ENCODE data around the gene LTO1.
A peak's percentile ranks its signal among the peaks of the same experiment; 100 is the strongest.

Gene LTO1

DNA sequence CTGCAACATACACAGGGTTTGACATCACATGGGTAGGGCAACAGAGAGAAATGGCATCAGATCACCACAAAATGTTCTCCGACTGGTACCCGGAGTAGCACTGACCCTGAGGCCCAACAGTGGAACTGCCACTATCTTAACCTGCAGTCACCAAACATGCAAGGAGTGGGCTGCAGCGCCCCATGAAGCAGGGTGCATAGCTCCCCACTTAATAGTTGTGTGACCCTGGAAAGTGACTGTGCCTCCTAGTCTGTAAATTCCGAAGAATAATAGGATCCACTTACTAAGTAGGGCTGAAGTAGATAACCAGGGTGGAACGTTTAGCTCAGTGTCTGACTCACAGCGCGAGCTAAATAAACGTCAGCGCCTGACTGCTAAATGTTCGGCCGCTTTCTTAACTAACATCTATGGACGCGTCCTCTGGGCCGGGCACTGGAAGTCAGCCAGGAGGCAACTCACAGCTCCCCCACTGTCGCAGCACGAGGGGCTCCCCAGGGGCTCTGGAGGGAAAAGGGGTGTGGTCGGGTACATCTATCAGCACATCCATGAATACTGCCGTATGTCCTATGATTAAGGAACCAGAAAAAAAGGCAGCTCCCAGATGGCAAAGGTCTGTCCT lies 777 bp downstream of the LTO1 start:
- no peak for DNase-seq

DNA sequence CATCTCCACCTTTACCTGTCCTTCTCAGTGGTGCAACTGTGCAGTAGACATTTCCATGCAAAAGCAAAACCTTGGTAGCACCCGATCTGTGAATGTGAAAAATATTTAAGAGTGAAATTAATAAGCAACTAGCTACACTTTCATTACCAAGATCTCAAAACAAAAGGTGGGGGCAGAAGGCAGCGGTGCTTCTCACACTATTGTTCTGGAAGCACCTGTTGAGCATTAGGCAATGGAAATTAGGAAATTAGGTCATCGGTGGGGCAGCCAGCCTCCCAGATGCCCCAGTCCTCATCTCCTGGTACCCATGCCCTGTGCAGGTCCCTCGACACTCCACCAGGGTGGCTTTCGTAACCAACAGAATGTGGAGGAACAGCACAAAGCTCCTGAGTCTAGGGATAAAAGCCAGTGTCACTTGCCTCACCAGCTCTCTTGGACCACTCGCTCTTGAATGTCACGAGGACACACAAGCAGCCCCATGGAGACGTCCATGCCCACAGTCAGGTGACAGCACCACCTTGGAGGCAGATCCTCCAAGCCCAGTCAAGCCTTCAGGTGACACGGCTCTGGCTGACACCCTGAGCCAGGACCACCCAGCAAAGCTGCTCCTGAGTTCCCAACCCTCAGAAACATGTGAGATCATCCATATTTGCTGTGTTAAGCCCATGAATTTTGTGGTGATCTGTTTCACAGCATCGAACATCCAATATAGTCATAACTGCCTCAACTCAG lies 3.3 kb downstream of the LTO1 start:
- no peak for DNase-seq

DNA sequence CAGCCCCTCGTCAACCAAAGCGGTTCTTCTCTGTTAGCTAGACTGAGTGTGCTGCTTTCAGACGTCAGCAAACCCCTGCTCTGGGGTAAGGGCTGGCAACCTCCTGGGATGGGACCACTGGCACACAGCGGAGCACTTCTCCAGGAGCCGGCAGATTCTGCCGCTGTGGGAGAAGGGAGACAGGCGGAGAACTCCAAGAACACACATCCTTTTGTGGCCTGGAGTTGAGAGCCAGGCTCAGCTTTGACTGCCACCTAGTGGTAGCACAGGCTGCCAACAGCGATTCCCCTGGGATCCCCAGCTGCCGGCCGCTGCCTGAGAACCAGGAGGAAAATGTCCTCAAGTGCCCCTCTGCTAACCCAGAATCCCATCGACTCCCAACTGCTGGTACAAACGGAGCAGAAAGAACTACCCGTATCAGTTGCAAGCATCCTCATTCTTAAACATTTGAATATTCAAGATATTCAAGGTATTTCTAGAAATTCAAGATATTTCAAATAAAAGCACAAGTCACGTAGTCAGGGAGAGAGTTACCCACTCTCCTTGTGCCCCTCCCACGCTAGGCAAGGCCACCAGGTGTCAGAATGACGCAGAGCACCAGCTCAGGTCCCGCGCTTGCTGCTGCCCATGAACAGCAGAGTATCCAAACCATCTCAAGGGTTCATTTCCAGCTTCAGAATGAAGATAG lies 4.9 kb downstream of the LTO1 start:
- DNase-seq, result peak in 13 of 14 donors; percentile 26 to 80 (median 47)

DNA sequence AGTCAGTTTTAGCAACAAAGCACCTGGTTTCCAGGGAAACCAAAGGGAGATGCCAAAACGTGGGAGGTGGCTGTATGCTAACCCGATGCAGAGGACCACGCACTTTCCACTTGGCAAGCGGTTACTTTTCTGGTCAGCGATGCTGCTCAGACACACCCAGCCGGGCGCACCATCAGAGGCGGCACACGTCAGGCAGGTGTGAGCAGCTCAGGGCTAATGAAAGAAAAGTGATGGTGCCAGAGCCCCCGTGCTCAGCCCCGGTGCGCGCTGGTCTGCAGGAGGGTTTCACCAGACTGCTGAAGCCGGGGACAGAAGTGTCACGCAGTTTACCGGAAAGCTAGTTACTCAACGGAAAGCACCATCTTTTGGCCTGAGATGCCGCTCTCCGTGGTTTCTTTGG lies 5.7 kb downstream of the LTO1 start:
- no peak for DNase-seq

DNA sequence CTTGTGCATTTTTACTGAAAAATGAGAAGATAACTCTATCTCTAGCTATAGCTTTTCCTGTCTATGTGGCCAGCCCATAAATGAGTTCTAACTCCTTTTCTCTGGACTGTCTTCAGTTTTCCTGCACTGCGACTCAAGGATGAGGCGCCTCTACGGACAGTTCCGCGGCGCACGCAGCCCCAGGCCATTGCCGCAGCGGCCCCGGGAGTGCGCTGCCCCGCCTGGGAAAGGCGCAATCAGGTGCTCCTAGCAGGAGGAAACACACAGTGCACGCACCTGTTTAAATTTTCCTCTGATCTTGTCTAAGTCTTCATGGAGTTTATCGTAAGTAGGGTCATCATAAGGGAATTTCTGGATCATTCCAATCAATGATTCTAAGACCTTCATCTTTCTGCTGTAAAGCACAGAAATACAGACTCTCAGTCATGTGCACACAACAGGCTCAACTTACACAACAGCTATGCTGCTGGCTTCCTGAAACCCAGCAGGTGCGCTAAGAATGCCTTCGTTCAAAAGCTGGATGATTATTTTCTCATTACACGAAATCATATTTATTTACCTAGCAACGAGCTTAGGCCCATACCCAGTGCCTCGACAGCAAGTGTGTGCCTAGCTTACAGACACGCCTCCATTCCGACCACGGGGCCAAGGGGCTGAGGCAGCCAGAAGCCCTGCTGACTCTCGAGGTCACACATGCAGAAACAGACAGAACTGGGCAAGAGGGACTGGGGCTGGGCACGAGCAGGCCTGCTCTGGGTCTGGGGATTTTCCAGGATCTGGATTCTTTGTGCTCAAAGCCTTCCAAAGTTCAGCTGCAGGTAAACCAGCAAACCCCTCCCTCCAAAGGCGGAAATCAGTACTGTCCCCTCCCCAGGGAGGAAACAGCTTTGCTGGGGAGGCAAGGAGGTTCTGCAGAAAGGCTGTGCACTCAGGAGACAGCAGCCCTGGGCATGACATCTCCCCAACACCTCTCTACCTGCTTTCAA lies 7.2 kb downstream of the LTO1 start:
- no peak for DNase-seq

DNA sequence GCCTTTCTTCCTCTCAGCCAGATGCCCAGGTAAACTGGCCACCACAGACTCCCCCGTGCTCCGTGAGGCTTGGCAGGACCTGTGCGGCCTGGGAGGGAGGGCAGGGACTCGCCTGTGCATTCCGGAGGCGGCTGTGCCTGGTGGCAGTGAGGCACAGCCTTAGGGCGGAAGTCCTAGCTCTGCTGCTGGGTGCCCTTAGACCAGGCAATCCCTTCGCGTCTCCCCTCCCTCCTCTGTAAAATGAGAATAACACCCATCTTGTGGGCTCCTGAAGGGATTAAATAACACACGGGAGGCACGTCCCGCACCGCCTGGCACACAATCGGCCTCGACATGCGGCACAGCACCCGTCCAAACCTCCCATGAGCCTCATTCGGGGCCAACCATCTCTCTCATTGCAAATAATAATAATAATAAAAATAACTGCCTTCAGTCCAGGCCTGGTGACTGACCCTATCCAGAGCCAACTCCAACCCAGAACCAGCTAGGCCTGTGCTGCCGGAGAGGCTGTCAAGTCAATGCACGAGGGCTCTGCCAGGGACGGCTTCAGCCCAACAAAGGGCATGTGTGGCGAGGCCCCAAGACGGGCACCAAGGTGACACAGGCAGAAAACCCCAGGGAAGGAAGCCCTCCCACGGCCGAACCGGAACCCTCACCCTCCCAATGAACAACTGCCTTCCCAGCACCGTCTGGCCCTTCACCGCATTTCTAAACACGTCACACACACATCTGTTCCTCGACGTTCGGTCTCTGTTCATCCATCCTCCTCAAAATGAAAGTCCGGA lies 8.2 kb downstream of the LTO1 start:
- DNase-seq, result no peak

DNA sequence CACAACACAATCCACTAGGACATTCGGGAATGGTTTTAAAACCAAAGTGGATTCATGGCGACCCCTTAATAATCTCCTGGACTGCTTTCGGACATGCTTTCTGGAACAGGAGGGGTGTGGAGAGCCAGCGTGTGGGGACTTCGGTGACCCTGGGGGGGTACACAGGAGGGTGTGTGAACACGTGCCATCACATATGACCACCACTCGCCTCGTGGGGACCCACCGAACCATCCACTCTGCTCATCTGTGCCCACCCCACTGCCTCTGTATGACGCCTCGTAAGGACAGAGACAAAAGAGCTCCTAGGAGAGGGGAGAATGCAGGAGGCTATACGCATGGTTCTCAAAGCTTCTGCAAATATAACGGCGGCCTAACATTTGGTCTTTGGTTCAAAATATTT lies 8.9 kb downstream of the LTO1 start:
- DNase-seq, result no peak

DNA sequence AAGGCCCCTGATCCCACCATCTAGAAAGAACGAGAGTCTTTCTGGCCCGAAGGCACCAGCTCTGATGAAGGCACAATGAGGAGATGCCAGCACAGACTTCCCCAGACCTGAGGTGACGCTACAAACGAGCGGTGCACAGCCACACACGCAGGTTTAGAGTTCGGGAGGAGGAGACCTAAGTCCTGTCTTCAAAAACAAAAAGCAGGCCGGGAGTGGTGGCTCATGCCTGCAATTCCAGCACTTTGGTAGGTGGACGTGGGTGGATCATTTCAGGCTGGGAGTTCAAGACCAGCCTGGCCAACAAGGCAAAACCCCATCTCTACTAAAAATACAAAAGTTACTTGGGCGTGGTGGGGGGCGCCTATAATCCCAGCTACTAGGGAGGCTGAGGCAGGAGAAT lies 9.5 kb downstream of the LTO1 start:
- DNase-seq, result no peak

DNA sequence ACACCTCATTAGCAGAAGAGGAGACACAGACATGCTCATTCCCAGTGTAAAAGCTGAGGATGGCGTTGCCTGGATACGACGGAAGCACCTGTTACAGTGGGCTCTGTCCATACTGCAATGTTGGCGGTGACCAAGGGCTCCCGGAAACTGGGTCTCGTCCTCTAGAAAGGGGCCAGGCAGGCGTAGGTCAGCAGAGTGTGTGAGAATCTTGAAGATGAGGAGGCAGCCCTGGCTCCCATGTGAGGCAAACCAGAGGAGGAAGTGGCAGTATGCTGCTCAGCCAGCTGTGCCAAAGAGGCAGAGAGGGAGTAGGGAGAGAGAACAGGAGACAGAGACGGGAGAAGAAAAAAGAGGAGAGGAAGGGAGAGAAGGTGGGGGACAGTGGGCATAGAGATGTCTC lies 10.3 kb downstream of the LTO1 start:
- no peak for DNase-seq

DNA sequence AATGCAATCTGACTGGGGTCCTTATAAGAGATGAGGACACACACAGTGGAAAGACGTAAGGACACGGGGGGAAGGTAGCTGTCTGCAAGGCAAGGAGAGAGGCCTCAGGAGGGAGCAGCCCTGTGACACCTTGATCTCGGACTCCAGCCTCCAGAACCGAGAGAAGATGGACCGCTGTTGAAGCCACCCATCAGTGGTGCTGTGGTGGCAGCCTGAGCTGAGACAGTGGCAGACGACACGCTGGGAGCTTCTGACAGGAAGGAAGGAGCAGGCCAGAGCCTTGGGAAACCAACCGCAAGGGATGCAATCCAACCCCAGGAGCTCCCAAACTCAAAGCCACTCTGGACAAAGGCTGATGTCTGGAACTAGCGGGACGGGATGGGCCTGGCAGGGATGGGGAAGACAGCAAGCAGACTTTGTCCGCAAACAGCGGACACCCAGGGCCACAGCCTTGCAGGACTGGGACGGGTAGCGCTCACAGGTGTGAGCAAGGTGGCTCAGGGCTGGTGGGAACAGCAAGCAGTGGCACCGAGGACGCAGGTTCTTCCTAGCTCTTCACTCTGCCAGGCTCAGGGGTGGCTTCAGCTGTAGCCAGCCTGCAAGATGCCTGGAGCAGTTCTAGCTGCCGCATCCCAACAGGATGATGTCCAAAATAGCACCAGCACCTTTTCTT lies 10.9 kb downstream of the LTO1 start:
- DNase-seq, result no peak

DNA sequence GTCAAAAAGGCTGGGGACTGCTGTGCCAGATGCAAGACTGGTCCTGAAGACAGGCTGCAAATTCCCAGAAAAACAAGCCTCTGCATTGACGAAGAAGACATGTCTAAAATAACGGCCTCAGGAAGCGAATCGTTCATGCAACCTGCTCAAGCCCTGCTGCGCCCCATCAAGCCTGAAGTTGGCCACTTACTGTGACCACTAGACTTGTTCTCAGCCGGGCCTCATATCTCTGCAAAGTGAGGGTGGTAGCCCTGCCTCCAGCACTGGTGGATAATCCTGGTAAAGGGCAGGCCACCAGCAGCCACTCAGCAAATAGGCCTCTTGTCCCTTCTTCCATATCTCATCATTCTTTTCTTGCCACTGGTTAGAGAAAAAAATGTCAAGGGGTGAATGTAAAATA lies 11.8 kb downstream of the LTO1 start:
- no peak for DNase-seq

DNA sequence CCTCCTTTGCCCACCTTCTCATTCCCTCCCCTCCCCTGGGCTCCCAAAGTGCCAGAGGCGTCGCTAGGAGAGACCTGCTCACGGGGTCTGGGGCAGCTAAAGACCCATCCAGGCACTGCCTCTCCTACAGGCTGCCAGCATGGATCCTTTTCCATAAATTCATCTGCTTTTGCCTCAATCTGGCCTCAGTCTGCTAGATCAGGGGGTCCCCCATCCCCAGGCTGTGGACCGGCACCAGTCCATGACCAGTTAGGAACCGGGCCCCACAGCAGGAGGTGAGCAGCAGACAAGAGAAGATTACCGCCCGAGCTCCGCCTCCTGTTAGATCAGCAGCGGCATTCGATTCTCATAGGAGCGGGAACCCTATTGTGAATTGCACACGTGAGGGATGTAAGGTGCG lies 12.3 kb downstream of the LTO1 start:
- no peak for DNase-seq

DNA sequence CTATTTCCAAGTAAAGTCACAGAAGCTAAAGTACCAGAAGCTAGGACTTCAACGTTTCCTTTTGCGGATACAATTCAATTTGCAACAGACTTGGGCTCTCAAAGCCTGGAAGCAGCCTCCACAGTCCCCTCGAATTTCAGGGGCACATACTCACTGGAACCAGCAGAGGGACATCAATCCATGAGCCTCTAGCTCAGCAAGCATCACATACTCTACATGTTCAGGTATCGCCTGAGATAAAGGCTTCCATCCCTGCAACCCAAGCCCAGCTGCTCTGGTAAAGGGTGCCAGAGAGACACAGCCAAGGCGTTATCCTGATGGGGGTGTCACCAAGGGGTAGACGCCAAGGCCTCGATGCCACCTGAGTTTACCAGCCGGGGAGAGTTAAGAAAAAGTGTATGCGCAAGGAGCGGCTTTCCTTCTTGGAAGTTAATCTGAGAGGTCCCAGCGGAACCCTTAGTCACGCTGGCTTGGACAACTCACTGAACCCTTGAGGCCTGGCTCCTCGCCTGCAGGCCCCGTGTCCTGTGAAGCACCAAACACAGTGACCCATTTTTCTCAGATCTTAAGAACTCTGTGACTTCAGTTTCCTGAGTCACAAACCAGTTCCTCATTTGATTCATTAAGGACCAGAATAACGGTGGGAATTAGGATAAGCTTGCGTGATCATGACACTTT lies 13.0 kb downstream of the LTO1 start:
- peak in 3 of 14 donors; percentile 9 to 69 (median 17) for DNase-seq

DNA sequence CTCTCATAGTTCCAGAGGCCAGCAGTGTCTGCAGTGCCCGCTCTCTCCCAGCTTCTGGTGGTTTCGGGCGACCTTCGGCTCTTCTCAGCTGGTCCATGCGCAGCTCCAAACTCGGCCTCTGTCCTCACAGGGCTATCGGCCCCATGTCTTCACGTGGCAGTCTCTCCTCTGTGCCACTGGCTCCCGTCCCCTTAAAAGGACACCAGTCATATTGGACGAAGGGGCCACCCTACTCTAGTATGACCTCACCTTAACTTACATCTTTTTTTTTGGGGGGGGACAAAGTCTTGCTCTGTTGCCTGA lies 13.8 kb downstream of the LTO1 start:
- no peak for DNase-seq

DNA sequence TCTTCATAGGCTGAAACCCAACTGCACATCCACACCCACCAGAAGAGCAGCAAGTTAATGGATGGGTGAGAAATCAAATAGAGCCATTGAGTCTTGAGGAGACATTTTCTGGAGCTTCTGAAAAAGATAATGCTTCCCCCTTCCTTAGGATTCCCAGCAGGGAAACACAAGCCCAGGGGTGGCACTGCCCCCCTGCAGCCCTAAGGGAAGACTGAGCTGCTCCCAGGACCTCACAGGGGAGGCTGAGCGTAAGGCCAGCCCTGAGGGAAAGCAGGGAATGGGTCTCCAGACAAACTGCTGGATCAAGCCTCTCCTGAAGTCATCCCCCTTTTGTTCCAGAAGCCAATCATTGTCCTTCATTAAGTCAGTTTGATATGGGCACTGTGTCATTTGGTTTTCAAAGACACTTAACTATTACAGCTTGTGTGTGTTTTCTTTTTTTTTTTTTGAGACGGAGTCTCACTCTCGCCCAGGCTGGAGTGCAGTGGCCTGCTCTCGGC lies 15.1 kb downstream of the LTO1 start:
- no peak for DNase-seq

DNA sequence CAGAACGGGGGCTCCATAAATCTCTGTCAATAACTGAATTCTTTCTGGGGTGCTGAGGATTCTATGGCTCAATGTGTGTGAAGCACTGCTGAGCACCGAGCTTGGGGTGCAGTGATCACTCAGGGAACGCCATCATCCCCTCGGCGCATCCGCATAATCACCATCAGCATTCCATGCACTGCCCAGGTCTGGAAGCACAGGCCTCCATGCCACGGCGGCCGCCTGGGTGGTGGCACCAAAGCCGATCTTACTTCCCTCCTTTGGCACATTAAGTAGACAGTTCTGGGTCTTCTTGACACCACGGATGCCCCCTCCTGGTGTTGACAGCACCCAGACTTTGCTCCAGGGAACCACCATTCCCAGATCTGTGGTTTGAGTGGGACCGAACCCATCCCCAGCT lies 15.6 kb downstream of the LTO1 start:
- DNase-seq, result no peak

DNA sequence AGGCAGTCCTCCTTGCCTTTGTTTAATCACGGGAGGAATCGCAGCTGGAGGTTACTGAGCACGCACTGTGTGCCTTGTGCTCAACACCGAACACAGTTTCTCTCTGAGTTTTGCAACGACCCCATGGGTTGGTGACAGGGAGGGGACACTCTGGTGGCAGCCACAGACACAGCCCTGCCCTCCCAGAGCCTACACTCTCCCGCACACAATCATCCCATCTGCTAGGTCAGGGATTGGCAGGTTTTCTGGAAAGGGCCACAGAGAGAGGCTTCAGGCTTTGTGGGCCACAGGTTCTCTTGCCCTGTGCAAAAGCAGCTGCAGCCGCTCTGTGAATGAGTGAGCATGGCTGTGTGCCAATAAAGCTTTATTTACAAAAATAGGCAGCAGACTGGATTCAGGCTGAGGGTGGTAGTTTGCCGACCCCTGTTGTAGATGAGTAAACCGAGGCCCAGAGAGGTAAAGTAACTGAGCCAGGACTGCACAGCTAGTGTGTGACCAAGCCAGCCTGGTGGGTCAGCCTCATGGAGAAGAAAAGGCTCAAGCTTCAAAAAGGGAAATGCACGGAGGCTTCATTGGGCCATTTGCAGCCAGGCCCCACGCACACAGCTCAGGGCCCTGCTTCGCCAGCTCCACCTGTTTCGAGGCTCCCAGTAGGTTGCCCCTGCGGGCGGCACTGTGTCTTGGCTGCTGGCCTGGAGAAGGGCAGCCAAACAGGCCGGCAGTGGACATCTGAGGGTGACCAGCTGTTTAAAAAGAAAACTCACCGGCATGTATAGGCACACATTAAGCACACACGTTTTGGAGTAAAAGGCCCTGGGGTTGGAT lies 16.3 kb downstream of the LTO1 start:
- peak in 1 of 14 donors; percentile 28 for DNase-seq

DNA sequence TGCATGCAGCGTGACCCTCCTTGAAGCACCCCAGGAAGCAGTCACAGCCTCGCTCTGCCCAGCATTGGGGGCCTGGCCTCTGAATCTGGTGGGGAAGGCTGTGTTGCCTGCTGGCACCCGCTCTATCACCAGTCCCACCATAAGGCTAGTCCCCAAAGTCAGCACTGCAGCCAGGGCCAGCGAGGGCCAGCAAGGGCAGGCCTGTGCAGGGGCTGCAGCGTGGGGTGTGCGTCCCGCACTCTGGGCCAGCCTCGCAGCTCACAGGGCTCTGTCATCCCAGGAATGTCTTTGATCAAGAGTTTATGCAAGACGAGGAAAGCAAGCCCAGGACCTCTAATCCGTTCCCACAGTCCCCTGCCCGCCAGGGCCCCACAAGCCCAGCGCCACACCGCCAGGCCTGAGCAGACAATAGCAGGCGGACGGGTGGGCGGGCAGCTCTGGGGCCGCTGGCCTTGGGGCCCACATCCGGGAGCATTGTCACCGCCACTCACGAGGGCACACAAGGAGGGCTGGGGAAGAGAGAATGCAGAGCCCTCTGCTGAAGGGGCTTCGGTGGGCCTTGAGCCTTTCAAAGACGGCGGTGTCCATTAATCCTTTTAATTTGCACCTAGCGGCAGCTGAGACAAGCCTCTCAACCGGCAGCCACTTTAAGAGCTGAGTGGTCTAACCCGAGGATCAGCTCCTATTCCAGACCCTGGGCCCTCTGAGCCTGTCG lies 17.1 kb downstream of the LTO1 start:
- DNase-seq, result no peak

DNA sequence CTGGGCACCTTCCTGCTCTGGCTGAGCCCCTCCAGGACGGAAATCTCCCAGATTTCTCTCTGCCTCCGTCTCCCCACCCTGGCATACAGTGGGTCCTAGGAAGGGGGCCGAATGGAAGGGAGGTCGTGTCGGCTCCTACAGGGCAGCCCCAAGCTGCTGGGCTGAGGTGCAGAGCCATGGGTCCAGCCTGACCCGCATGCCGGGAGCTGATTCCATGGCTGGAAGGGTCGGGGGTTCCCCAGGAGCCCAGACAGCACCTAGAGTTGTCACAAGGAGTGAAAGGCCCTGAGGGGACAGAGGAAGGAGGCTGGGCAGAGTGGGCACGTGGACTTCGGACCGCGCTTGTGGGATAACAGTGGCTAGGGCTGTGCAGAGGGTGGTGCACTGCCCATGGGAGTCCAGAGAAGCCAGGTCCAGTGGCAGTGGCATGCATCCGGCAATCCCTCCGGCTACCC lies 17.7 kb downstream of the LTO1 start:
- no peak for DNase-seq

Measured in C1 segment of cervical spinal cord (tissue), 14 donors.